ENCODE measurements around the gene PSMD12.
"Not testable (repeated sequence)": the region's sequence is repeated elsewhere in the genome, so short reads cannot be mapped to it uniquely, and the experiment has no call there.

The PSMD12 gene

DNA sequence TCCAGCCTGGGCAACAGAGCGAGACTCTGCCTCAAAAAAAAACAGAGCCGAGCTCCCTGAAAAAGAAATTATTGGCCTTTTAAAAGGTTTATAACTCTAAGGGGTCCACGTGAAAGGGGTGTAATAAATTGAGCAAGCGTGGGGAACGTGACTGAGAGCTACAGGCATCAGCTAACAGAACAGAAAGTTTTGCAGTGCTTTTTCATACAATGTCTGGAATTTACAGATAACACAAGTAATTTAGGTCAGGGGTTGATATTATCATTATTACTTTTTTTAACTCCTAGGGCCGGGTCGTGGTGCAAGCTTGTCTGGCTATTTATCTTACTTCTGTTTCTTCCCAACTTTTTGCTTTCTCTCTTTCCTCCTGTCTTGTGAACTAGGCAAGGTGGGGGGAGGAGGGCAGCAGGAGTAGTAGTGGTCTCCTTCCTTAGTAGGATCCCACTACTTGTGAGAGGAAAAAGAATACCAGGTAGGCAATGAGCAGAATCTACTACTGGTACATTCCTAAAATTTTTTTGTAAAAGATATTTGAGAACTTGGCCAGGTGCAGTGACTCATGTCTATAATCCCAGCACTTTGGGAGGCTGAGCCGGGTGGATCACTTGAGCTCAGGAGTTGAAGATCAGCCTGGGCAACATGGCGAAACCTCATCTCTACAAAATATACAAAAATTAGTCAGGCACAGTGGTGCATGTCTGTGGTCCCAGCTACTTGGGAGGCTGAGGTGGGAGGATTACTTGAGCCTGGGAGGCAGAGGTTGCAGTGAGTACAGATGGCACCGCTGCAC, 60.7 kb downstream of the PSMD12 start:
- DNase-seq: not testable (repeated sequence)

DNA sequence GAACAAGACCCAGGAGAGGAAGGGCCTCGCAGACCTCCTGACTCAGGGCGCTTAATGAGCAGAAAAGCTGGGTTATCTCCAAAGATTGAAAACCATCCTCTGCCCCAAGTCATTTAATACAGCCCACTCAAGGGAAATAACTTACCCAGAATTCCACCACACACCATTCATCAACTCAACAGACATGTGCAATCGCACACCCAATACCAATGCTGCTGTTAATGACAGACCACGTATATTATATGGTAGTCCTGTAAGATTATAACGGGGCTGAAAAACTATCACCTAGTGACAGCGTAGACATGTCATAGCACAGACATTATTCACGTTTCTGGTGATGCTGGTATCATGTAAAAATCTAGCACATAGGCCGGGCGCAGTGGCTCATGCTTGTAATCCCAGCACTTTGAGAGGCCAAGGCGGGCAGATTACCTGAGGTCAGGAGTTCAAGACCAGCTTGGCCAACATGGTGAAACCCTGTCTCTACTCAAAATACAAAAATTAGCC, 68.9 kb downstream of the PSMD12 start:
- DNase-seq: no peak

DNA sequence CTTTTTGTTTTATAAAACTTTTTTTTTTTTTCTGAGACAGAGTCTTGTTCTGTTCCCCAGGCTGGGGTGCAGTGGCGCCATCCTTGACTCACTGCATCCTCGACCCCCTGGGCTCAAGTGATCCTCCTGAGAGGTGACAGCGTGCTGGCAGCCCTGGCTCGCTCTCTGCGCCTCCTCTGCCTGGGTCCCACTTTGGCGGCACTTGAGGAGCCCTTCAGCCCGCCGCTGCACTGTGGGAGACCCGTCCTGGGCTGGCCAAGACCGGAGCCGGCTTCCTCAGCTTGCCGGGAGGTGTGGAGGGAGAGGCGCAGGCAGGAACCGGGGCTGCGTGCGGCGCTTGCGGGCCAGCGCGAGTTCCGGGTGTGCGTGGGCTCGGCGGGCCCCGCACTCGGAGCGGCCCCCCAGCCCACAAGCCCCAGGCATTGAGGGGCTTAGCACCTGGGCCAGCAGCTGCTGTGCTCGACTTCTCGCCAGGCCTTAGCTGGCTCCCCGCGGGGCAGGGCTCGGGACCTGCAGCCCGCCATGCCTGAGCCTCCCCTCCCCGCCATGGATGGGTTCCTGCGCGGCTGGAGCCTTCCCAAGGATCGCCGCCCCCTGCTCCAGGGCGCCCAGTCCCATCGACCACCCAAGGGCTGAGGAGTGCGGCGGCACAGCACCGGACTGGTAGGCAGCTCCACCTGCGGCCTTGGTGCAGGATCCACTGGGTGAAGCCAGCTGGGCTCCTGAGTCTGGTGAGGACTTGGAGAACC, 71.8 kb downstream of the PSMD12 start:
- DNase-seq: no peak

DNA sequence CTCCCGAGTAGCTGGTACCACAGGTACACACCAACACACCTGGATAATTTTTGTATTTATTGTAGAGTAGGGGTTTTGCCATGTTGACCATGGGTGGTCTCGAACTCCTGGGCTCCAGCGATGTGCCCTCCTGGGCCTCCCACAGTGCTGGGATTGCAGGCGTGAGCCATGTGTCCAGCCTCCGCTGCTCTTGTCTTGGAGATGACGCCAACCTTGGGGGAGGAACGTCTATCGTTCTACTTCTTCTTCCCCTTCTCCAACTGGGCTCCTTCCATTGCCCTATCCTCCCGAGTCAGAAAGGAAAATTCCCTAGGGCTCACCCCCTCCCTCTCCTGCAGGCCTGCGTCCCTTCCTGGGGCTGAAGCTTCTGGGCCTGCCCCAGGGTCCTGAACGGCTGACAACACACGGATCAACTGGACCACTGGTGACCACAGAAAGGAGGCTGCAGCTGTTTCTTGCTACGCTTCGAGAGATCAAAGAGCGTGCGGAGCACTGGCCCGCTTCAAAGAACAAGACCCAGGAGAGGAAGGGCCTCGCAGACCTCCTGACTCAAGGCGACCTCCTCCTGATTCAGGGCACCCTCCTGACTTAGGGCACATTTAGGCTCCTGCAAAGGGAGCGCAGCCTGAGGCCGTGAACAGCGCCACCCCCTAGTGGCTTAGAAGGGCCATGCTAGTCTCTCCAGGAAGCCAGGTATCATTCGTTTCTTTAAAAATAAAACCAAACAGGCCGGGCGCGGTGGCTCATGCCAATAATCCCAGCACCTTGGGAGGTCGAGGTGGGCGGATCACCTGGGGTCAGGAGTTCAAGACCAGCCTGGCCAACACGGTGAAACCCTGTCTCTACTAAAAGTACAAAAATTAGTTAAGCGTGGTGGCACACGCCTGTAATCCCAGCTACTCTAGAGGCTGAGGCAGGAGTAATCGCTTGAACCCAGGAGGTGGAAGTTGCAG, 72.8 kb downstream of the PSMD12 start:
- DNase-seq: peak; percentile 22 to 82 (median 47)

DNA sequence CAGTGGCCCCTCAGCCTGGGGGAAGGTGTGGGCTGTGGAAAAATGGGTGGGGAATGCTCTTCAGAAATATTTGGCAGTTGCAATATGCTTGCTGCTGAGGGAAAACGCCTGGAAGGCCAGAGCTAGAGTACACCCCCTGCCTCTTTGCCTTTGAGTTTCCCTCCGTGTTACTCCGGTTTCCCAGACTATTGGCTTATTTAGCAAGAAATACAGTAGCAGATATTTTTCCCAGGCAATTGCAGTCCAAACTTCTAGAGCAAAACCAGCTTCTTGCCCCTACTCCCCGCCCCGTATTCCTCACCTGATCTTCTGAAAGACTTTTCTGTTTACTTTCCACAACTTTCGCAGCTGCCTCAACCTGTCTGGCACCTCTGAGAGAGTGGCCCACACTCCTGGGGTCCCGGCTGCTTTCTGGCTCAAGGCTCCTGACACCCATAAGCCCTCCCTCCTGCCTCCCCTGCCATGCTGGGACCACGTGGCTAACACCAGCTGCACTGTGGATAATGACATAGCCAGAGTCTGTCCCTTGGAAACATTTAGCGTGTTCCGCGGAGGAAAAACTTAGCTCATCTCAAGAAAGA, 75.6 kb downstream of the PSMD12 start:
- DNase-seq: no peak

DNA sequence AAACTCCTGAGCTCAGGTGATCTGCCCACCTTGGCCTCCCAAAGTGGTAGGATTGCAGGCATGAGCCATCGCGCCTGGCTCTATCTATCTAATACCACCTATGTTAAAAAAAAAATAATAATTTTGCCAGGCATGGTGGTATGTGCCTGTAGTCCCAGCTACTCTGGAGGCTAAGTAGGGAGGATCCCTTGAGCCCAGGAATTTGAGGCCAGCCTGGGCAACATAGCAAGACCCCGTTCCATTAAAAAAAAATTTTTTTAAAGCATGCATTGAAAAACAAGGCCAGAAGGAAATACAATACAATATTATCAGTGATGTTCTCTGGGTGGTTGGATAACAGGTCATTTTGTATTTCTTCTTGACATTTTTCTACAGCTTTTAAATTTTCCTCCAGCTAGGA, 76.1 kb downstream of the PSMD12 start:
- DNase-seq: no peak

DNA sequence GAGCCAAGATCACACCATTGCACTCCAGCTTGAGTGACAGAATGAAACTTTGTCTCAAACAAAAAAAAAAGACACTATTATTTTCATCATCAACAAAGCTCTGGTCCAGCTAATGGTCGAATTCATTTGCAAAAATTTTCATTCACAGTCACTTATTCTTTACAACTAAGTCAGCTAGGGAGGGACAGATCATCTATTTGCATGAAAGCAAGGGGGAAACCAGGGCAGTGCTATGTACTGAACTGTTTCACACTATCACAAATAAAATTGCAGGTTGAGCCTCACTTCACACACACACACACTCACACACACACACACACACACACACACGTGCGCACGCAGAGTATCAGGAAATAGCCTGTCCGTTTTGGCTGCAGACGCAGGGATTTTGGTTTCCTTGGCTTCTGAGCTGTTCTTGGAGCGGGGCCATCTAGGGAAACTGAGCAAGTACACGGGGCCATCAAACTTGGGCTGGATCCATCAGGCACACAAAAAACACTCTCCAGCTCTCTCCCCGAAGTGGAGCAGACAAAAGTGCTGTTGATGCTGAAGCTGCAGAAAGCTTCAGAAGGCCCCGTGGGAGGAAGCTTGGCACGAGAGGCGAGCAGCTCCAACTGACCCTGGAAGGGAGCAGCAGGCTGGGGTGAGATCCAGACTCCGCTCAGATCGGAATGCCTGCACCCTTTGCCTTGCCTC, 77.0 kb downstream of the PSMD12 start:
- no peak for DNase-seq
